GM19372 (cell line): Measurements from ENCODE around the gene OLFM2.
"Not testable (repeated sequence)": the region's sequence is repeated elsewhere in the genome, so short reads cannot be mapped to it uniquely, and the experiment has no call there.

Source experiments
- ATAC-seq: cut with Tn5 transposase; IDR thresholded peaks from one replicate; pipeline ENCODE4 v1.9.1; 2021; ENCODE audit warnings: mild to moderate bottlenecking, low read depth, moderate library complexity; ENCODE audit not compliant: unreplicated experiment

The OLFM2 gene

DNA sequence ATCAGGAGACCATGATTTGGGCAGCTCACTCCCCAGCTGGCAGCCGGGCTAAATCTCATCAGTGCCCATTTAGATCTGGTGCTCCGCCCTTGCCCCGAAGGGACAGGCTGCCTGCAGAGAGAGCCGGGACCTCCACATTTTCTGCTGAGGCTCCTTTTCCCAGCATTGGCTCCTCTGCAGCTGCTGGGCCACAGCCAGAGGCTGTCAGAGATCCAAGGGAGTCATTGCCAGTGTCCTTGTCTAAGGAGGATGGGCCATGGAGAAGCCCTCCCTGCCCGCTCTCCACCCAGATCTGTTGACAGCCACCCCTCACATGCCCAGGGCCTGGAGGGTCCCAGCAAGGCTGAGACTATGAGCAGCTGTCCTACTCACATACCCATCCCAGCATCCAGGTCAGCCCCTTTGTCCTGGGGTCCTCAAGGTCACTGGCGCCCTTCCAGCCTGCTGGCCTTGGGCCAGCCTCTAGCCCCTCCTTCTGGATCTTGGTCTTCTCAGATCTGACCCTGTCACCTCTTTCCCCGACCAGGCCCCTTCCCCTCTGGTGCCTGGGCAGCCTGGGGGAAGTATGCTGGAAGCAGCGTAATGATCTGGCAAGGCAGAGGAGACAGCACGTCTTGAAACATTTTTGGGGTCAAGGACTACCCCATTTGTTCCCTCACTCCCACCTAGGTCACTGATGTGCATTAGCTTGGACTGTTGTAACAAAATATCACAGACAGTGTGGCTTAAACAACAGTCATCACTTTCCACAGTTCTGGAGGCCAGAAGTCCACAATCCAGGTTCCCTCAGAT is 93.3 kb downstream of the OLFM2 start:
- ATAC-seq: no peak

DNA sequence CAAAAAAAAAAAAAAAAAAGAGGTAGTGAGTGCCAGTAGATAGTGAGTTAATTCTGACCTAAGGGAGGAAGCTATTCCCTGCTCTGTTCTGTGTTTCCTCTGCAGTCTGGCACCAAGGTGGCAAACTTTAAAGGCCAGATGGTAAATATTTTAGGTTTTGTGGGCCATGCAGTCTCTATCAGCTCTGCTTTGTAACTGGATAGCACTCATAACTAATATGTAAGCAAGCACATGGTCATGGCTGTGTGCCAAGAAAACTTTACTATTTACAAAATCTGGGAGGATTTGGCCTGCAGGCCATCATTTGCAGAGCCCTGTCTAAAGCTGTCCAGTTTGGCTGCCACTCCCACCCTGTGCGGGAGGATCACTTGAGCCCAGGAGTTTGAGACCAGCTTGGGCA is 96.9 kb downstream of the OLFM2 start:
- ATAC-seq: no peak

DNA sequence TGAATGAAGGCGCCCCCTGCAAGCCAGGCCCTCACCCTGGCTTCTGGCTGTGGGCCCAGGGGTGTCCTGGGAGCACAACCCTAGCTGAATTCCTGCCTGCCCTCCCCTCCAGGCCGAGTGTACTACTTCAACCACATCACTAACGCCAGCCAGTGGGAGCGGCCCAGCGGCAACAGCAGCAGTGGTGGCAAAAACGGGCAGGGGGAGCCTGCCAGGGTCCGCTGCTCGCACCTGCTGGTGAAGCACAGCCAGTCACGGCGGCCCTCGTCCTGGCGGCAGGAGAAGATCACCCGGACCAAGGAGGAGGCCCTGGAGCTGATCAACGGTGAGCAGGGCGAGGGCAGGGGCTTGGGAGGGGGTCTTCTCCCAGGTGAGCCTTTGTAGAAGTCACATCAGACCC is 98.0 kb downstream of the OLFM2 start:
- ATAC-seq: no peak

DNA sequence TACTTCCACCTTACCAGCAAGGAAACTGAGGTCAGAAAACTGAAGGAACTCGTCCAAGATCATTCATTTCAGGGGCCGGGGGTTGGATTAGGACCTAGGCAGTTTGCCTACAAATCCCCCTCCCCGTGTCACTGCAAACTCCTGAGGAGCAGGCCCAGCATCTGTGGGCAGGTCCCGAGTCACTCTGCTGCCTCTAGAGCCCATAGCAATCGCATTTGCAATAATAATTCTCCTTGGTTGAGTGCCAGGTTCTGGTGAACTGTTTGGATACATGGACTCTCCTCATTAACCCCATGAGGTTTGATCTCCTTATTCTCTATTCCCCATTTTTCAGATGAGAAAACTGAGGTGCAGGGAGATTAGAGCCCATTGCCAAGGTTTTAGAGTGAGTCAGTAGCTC is 100.3 kb downstream of the OLFM2 start:
- ATAC-seq: no peak

DNA sequence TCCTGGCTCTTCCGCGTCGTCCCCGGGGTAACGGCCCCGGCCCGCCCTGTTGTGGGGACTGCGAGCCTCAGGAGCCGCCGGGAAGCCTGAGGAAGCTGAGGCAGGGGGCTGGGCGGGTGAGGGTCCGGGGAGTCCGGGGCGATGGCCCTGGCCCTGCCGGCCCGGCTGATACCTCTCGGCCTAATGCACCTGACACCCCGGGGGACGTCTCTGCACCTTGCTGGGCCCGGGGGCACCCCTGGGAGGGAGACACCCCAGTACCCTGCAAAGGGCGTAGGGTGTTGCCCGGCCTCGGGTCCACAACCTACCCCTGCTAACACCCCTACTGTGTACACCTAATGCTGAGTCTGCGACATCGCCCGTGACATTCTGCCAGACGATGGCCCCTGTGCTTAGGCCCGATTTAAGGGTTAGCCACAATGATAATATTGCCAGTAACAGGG is 100.8 kb downstream of the OLFM2 start:
- ATAC-seq: peak; percentile 9

DNA sequence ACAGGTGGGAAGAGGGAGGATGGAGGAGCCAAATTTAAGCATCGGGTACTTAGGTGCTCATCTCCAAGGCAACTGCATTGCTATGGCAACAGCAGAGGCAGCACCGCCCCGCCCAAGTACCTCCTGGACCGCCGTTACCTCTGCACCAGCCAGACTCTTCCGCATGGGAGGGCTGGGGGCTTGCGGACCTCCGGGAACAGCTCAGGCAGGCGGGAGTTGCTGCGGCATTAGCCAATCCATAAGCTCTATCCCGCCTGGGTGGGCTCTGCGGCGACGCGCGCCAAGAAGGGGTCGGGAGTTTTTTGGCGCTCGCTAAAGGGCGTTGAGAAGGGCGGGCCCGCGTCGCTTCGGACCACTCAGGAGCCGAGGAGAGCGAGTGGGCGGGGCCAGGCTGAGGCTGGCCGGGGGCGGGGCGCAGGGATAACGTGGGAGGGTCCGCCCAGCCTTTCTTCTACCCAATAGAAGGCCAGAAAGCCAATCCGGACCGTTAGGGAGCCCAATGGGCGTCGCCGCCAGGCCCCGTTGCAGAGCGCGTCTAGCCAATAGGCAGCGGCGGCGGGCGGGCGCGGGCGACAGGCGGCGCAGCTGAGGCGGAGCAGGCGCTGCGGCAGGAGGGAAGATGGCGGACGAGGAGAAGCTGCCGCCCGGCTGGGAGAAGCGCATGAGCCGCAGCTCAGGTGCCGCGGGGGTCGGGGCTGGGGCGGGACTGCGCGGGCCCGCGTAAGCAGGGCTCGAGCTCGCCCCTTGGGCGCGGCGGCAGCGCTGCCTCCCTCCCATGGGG is 101.4 kb downstream of the OLFM2 start, which contains the start of gene PIN1:
TSS of gene PIN1 (plus strand) at position 593 of the 781 bp plus-strand sequence. CDS start at position 620, 27 bp downstream.
- peak; percentile 97 for ATAC-seq

DNA sequence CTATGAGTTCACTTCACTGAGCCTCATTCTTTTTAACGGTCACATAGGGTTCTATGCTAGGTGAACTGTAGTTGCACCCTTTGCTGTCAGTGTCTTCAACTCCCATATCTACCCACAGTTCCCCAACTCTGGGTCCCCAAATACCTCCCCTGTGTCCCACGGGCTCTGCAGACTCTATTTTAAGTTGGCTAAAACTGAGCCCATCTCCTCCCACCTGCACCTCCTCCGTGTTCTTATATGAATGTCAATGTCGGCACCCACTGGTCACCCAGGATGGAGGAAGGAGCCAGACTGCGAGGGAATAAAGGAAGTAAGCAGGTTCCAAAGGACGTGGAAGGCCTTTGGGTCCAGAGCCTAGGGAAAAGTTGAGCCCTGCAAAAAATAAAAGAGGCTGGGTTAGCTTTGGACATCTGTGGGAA is 102.0 kb downstream of the OLFM2 start:
- ATAC-seq: no peak

DNA sequence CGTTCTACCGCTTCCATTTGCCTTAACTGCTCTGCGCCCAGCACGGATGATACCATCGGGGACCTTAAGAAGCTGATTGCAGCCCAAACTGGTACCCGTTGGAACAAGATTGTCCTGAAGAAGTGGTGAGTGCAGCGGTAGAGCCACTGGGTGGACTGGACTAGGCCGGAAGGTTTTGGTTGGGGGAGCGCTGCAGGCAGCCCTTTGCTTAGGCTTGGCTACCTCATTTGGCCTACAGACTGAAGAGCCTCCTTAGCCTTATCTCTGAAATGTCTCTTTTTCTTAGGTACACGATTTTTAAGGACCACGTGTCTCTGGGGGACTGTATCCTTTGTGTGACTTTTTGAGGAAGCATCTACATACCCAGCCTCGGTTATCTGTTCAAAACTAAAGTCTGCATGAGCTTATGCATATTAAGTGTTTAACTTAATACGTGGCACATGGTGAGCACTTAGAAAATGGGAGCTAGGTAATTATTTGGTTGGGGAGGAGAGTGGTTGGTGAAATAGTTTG is 107.7 kb downstream of the OLFM2 start:
- ATAC-seq: no peak

DNA sequence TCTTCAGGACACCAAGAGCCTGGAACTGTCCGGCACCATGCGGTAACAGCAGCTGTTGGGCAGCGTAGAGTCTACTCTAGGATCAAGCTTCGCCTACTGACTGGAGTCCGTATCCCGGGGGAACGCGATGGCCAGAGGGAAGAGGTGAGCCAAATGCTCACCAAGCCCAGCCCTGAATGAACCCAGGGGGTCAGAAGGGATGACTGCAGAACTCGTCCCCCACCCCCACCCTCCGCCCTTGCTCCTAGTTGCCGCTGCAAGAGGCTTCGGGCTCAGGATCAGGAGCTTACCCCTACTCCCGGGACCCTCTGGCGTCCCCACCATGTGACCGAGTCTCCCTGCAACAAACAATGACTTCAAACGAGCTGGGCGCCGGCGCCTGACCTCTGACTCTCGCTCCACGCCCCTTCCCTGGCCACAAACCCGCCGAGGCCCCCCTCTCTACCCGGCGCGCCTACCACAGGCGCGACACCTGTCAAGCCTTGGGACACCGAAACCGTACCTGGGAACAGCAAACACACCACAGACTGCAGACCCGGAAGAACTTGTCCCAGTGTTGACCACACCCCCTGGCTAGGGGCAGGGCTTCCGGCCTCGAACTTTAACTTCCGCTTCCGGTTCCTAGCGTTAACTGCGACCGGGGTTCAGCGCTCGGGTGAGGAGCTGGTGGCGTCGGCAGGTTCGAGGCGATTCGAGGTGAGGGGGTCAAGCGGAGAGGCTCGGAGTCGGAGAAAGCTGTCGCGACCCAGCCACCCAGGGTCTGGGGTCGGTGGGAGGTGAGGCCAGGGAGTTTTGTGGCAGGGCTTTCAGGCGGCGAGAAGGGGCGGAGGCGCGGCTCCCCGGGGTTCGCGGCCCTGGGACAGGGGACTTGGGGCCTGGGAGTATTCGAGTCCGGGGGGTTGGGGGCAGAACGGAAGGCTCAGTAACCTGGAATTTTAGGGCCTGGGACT is 108.8 kb downstream of the OLFM2 start, which contains the start of gene UBL5:
TSS of gene UBL5 (plus strand) at position 630 of the 950 bp plus-strand sequence. CDS start 420 bp downstream, outside the sequence.
- ATAC-seq: peak; percentile 89

DNA sequence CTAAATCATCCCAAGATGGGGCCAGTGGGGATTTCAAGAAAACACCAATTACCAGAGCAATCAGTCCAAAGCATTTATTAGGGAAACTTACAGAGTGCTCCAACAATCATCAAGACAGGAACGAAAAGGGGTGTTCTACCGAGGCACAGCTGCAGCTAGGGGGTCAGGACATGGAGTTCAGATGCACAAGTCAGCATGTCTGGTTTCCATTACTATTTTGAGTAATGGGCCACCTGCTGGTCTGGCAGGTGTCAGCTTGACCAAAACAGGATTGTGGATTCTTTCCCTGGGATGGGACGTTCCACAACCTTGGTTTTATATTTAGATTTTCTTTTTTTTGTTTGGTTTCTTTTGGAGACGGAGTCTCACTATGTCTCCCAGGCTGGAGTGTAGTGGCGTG is 112.5 kb downstream of the OLFM2 start:
- ATAC-seq: no peak

DNA sequence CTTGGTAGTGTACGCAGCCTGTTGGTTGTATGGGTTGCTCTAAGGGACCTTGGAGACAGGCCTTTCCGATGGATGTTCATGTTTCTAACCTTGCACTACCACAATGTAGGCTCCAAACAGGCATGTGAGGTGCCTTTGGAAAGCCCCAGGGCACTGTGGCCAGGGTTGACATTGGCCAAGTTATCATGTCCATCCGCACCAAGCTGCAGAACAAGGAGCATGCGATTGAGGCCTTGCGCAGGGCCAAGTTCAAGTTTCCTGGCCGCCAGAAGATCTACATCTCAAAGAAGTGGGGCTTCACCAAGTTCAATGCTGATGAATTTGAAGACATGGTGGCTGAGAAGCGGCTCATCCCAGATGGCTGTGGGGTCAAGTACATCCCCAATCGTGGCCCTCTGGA is 116.3 kb downstream of the OLFM2 start:
- not testable (repeated sequence) for ATAC-seq

DNA sequence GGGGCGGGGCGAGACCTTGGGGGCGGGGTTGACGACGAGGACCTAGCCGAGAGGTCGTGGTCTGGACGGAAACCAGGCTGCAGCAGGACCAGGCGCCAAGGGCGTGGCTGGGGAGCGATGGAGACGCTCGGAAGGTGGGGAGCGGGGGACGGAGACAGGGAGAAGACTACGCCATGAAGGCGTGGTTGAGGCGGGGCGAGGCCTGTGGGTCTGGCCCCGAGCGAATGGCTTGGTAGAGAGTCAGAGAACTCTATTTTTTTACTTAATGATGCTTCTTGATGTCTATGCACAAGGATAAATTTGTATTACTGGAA is 116.8 kb downstream of the OLFM2 start:
- ATAC-seq: no peak

DNA sequence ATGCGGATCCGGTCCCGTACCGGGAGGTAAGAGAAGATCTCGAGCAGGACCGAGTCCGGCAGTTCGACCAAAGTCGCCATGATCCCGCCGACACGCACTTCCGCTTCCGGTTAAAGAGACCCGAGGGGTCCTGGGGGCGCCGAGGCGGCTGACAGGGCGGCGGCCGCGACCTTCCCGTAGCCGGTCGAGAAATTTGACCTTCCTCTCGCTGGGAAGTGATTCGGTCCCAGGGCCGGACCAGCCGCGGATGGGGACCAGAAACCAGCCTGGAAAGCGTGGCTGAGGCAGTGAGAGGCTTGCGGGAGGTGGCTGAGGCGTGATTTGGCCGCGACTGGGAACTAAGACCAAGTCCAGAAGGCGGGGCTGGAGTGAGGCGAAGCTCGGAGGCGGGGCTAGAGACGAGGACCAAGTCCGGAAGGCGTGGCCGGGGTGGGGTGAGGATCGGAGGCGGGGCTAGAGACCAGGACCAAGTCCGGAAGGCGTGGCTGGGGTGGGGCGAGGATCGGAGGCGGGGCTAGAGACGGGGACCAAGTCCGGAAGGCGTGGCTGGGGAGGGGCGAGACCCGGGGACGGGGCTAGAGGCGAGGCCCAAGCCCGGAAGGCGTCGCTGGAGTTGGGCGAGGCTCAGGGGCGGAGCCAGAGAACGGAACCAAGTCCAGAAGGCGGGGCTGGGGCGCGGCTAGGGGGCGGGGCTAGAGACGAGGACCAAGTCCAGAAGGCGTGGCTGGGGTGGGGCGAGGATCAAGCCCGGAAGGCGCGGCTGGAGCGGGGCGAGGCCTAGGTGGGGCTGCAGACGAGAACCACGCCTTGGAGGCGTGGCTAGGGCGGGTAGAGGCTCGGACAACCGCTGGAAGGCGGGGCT is 117.3 kb downstream of the OLFM2 start, which contains the start of gene FBXL12:
TSS of gene FBXL12 (minus strand) at position 346 of the 862 bp plus-strand sequence. CDS start at position 80, 266 bp downstream.
- peak; percentile 77 for ATAC-seq

DNA sequence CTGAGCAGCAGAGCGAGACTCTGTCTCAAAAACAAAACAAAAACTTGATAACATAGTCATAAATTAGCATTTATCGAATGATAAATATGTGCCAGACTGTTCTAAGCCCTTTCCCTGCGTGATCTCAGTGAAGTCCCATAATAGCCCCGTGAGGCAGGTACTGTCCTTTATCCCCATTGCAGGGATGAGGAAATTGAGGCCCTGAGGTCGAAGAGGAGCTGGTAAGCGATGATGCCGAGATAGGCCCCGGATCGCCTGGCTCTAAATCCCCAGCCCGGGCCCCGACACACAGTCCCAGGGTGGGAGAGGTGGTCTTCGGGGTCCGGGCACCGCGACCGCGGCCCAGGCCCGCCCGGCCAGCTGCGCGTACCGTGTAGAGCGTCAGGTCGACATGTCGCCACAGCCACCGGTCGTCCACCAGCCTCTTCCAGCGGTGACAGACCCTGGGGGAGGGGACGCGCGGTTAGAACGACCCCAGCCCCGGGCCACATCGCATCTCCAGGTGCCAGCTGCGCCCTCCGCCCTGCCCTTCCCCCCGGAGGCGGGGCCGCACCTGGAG is 118.1 kb downstream of the OLFM2 start:
- ATAC-seq: no peak

DNA sequence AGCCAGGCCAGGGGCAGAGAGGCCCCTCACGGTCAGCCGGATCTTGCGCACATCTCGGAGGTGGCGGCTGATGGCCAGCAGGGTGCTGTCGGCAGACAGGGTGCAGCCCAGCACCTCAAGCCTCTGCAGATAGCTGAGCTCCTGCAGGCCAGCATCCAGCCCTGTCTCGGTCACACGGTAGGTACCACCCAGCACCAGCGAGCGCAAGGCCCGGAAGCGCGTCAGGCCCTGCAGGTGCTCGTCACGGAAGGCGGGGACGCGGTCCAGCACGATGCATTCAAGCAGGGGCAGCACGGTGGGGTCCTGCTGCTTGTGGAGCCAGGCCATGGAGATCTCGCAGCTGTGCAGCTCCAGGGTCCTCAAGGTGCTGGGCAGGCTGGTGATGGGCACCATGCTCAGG is 125.2 kb downstream of the OLFM2 start:
- no peak for ATAC-seq

DNA sequence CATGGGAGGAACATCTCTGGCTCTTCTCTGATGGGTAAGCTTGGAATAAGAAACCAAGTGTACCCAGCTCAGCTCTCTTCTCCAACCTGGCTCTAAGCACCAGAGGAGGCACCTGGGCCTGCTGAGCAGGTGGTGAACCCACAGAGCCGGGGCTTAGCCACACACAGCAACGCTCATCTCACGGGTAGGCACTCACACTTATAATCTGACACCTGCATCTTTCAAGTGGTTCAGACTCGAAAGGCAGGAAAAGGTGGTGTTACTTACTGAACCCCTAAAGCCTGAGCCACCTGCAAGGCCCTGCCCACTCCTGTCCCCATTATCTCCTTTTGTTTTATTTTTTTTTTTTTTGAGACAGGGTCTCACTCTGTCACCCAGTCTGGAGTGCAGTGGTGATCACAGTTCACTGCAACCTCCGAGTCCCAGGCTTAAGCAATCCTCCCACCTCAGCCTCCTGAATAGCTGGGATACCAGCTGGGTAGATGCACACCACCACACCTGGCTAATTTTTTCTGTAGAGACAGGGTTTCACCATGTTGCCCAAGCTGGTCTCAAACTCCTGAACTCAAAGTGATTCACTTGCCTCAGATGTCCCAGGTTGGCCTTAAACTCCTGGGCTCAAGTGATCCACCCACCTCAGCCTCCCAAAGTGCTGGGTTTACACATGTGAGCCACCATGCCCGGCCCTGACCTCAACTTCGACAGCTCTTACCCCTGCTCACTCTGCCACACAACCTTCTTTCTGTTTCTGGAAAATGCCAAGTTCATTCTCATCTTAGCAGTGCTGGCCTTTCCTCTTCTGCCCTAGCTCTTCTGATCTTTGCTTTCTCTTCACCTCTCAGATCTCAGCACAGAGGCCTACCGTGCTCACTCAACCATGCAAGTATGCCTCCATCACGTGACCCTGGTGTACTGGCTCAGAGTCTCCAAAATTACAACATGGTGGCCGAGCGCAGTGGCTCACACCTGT is 127.2 kb downstream of the OLFM2 start:
- no peak for ATAC-seq

DNA sequence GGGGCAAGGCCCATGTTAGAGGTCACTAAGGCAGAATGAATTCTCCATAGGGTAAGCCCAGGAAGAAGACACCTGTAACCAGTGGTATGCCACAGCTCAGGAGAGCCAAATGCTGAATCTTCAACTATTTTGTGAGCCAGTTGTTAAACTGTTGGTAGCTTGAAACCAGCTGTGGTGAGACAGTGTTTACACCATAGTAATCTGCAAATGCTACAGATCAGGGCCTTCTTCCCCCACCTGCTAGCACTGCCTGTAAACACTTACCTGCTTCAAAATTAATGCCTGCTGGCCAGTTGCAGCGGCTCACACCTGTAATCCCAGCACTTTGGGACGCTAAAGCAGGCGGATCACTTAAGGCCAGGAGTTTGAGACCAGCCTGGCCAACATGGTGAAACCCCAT is 129.5 kb downstream of the OLFM2 start:
- ATAC-seq: no peak
